Sigmoid colon (tissue), 4 donors: ENCODE data around the gene BRS3.

Experiments
- EP300 ChIP-seq, 4 donors: sonication (generic); formaldehyde crosslinking; IDR thresholded peaks; one replicate each; pipeline ENCODE4 v1.6.1; 2017; ENCODE audit warnings: antibody characterized with exemption in 4 of 4
- POLR2A ChIP-seq, 2 donors: fragments of 450-650 bp; IDR thresholded peaks; one replicate each; pipeline ENCODE4 v1.6.1; 2016; ENCODE audit warnings: antibody characterized with exemption in 2 of 2, mild to moderate bottlenecking in 2 of 2, moderate library complexity in 2 of 2
- POLR2AphosphoS5 ChIP-seq, 4 donors: sonication (generic); formaldehyde crosslinking; IDR thresholded peaks; one replicate each; pipeline ENCODE4 v1.6.1; 2017; ENCODE audit warnings: antibody characterized with exemption in 4 of 4
- TF ChIP-seq, protein P1 (sequence below), 4 experiments: fragments of 450-650 bp in 3 of 4; fragments of 200-600 bp in 1 of 4; IDR thresholded peaks; one replicate each; pipeline ENCODE4 v1.5.1; 2016 to 2019; ENCODE audit warnings: antibody characterized with exemption in 4 of 4, mild to moderate bottlenecking in 3 of 4, moderate library complexity in 2 of 4

DNA sequence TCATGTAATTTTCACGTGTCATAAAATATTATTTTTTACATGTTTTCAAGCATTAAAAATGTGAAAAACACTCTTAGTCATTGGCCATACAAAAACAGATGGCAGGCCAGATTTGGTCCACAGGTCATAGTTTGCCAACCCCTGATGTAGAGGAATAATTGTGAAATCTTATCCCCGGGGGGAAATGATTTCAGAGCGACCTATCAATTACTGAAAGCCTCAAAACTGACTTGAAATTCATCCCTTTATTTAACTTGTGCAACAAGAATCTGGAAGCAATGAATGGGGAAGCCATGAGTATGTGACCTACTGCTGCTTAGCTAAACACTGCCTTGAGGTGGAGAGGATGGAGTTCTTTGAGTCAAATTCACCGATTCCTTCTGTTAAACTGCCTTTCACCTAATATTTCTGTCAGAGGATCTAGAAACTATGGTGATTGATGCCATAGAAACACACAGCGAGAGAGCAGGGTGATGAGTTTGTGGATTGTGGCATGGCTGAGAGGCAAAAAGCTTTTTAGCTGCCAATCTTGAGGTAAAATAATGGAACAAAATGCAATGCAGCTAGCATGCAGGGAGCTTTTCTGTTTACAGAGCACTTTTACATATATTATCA lies 30.3 kb upstream of the BRS3 start:
- TF ChIP-seq, protein P1, sequence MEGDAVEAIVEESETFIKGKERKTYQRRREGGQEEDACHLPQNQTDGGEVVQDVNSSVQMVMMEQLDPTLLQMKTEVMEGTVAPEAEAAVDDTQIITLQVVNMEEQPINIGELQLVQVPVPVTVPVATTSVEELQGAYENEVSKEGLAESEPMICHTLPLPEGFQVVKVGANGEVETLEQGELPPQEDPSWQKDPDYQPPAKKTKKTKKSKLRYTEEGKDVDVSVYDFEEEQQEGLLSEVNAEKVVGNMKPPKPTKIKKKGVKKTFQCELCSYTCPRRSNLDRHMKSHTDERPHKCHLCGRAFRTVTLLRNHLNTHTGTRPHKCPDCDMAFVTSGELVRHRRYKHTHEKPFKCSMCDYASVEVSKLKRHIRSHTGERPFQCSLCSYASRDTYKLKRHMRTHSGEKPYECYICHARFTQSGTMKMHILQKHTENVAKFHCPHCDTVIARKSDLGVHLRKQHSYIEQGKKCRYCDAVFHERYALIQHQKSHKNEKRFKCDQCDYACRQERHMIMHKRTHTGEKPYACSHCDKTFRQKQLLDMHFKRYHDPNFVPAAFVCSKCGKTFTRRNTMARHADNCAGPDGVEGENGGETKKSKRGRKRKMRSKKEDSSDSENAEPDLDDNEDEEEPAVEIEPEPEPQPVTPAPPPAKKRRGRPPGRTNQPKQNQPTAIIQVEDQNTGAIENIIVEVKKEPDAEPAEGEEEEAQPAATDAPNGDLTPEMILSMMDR (IDR thresholded peaks at IDR 0.05), result no peak
- TF ChIP-seq POLR2A (IDR thresholded peaks at IDR 0.05) (no peak), EP300 (IDR thresholded peaks at IDR 0.05) (no peak), POLR2AphosphoS5 (IDR thresholded peaks at IDR 0.05) (no peak)
